ENCODE data around the gene KDM7A.
A peak's percentile ranks its signal among the peaks of the same experiment; 100 is the strongest.

KDM7A gene

GRCh38 chr7:140176811-140177702, at the start of gene KDM7A:
Gene KDM7A, minus strand, starts transcription at chr7:140176983. Its CDS starts 46 bp downstream, at chr7:140176937.
- TF ChIP-seq ZFX (IDR thresholded peaks at IDR 0.05; ENCODE audit: borderline replicate concordance) (no peak), CTCF (IDR thresholded peaks at IDR 0.05) (no peak)
- H3K27ac ChIP-seq = peak within 1 kb of the TSS; percentile 91

GRCh38 chr7:140225562-140226249, 48.9 kb upstream of the KDM7A start:
- TF ChIP-seq ZFX (IDR thresholded peaks at IDR 0.05; ENCODE audit: borderline replicate concordance) (no peak), CTCF (IDR thresholded peaks at IDR 0.05) (no peak)
- no peak overlapping the region for H3K27ac ChIP-seq

- TF ChIP-seq ZFX (IDR thresholded peaks at IDR 0.05; ENCODE audit: borderline replicate concordance) (no peak), CTCF (IDR thresholded peaks at IDR 0.05) (no peak)
- H3K27ac ChIP-seq = no peak overlapping the region
Observed at GRCh38 chr7:140223515-140224221, 46.9 kb upstream of the KDM7A start.

- TF ChIP-seq CTCF (IDR thresholded peaks at IDR 0.05) (no peak), ZFX (IDR thresholded peaks at IDR 0.05; ENCODE audit: borderline replicate concordance) (no peak)
- H3K27ac ChIP-seq = no peak overlapping the region
Observed at GRCh38 chr7:140222814-140223213, 46.0 kb upstream of the KDM7A start.

- H3K27ac ChIP-seq = no peak overlapping the region
- TF ChIP-seq CTCF (IDR thresholded peaks at IDR 0.05) (no peak), ZFX (IDR thresholded peaks at IDR 0.05; ENCODE audit: borderline replicate concordance) (no peak)
Observed at GRCh38 chr7:140219672-140220524, 43.1 kb upstream of the KDM7A start.

- no peak overlapping the region for H3K27ac ChIP-seq
- TF ChIP-seq CTCF (IDR thresholded peaks at IDR 0.05) = no peak
- TF ChIP-seq ZFX (IDR thresholded peaks at IDR 0.05; ENCODE audit: borderline replicate concordance) = no peak
Observed at GRCh38 chr7:140218656-140219055, 41.9 kb upstream of the KDM7A start.

Measured in 22Rv1 (cell line).